GM12873 (cell line): ENCODE data around the gene TUBB.

ENCODE experiments used
- TF ChIP-seq, protein P1 (sequence below): IDR thresholded peaks from 2 replicates; pipeline ENCODE4 v1.5.1; 2012; ENCODE audit warnings: low read depth, mild to moderate bottlenecking, moderate library complexity, low read length, control low read depth; ENCODE audit not compliant: insufficient read depth; ENCODE audit errors: missing control alignments

TUBB gene

DNA sequence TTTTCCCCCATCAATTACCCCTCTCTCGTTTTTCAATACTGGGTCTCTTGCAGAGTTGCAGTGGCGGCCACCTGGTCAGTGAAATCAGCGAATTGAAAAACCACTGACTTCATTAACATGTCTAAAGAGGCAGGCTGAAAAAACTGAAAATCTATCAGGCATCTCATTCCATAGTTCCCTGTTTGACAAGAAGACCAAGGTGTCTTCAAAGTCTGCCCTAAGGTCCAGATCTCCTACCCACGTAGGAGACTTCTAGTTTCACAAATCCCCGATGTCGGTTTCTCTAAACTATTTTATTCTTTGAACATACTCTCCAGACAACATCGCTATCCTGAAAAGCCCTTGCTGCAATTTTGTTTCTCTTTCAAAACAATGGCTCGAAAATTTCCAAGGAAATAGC, 796 bp upstream of the TUBB start:
- TF ChIP-seq, protein P1, sequence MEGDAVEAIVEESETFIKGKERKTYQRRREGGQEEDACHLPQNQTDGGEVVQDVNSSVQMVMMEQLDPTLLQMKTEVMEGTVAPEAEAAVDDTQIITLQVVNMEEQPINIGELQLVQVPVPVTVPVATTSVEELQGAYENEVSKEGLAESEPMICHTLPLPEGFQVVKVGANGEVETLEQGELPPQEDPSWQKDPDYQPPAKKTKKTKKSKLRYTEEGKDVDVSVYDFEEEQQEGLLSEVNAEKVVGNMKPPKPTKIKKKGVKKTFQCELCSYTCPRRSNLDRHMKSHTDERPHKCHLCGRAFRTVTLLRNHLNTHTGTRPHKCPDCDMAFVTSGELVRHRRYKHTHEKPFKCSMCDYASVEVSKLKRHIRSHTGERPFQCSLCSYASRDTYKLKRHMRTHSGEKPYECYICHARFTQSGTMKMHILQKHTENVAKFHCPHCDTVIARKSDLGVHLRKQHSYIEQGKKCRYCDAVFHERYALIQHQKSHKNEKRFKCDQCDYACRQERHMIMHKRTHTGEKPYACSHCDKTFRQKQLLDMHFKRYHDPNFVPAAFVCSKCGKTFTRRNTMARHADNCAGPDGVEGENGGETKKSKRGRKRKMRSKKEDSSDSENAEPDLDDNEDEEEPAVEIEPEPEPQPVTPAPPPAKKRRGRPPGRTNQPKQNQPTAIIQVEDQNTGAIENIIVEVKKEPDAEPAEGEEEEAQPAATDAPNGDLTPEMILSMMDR = no peak

DNA sequence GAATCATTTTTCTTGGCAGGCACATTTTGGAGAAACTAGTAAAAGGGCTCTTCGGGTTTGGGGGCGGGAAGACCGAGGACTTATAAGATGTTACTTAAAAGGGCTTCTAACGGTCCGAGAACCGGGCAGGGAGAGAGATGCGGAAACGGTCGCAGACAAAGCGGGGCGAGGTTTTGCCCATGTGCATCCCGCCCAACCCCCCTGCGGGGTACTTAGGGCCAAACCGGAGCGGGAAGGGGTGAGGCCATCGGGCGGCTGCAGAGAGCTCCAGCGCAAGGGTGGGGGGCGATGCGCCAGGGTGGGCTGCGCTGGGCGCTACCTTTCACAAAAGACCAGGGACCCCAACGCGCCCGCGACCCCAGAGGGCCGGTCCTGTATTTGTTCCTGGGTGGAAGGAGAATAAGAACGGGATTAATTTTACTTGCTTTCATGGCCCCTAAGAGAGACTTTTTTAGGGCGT, 616 bp downstream of the TUBB start:
- TF ChIP-seq, protein P1 = no peak

DNA sequence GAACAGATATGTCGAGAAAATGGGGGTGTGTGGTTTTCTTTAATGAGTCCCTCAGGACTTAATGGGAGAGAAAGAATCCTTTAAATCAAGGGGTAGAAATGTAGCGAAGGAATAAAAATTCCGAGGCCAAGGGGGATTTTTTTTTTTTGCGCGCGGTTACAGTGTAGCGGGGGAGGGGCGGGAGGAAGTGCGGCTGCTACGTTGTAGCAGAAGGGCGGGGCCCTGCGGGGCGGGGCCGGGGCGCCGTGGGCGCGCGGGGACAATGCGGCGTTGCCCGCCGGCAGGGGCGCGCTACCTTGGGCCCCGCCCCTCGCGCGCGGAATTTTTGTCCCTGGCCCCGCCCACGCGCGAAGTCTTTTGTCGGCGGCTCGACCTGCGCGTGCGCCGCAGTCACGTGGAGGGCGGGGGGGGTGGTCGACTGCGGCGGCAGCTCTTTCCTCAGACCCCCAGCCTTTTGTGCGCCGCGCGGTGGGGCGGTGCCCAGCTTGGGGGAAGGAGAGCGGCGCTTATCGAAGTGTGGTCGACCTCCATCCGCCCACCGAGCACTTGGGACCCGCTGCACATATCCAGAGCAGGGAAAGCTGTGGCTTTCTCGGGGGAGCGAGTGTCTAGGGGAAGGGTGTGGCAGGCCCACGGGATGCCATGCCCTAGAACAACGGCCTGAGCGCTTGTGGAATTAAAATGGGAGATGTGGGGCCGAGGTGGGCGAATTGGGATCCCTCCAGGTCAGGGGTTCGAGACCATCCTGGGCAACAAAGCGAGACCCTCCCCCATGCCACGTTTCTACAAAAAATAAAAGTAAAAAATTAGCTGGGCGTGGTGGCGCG, 1.3 kb downstream of the TUBB start:
- TF ChIP-seq, protein P1 = peak; percentile 44

DNA sequence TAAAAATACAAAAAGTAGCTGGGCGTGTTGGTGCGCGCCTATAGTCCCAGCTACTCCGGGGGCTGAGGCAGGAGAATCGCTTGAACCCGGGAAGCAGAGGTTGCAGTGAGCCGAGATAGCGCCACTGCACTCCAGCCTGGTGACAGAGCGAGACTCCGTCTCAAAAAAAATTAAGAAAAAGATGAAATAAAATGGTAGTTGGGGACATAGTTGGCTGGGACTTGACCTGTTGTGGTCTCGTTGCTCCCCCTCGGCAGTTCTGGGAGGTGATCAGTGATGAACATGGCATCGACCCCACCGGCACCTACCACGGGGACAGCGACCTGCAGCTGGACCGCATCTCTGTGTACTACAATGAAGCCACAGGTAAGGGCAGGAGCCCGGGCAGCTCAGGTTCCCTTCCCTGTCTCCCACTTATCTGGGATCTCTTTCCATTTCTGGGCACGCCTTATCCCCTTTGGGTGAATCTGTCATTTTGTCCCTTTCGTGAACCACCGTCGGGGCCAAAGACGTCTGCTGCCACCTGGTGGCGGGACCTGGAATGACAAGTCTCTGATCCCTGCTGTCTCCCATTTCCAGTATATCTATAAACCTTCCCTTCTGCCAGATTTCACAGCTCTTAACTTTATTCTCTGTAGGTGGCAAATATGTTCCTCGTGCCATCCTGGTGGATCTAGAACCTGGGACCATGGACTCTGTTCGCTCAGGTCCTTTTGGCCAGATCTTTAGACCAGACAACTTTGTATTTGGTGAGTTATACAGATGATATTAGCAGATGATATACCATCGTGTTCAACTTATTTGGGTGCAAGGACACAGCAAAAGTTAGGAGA, 2.3 kb downstream of the TUBB start:
- TF ChIP-seq, protein P1 = peak; percentile 92

DNA sequence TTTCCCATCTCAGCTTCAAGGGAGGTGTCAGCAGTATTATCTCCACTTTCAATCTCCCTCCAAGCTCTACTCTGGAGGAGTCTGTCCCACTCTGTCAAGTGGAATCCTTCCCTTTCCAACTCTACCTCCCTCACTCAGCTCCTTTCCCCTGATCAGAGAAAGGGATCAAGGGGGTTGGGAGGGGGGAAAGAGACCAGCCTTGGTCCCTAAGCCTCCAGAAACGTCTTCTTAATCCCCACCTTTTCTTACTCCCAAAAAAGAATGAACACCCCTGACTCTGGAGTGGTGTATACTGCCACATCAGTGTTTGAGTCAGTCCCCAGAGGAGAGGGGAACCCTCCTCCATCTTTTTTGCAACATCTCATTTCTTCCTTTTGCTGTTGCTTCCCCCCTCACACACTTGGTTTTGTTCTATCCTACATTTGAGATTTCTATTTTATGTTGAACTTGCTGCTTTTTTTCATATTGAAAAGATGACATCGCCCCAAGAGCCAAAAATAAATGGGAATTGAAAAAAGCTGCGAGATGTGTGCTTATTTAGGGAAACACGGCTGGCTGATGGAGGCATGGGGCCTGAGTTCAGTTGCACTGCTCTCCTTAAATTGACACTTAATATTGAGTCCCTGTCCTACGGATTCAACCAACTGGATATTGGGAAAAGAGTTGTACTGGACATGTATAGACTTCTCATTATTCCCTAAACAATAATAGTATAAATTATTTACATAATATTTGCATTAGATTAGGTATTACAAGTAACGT, 4.9 kb downstream of the TUBB start:
- TF ChIP-seq, protein P1 = no peak

DNA sequence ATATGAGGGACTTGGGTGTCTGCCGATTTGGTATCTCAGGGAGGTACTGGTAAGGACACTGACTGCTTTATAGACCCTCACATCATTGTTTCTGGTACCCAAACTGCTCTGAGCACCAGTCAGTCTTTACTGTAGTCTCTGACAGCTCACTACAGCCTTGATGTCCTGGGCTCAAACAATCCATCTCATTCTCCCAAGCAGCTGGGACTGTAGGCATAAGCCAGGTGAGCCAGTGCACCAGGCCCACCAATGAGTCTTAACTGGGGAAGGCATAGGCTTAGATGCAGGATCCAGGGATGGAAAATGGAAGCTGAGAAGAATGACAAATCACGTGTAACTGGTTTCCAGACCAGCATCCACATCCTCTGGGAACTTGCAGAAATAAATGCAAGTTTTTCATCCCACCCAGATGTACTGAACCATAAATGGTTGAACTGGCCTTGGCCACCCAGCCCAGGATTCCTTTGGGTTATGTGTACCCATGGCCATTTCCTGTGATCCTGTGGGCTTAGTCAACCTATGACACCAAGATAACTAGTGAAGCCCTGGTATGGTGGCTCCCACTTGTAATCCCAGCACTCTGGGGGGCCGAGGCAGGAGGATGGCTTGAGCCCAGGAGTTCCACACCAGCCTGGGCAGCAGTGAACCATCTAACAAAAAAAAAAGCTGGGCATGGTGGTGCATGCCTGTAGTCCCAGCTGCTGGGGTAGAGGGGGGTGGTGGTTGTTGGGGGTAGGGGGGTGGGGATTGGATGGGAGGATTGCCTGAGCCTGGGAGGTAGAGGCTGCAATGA, 5.8 kb downstream of the TUBB start:
- TF ChIP-seq, protein P1 = no peak
